AG08396 (cell line): ENCODE results near the gene MYO1D.
A peak's percentile ranks its signal among the peaks of the same experiment; 100 is the strongest.
"Not testable (repeated sequence)": the region's sequence is repeated elsewhere in the genome, so short reads cannot be mapped to it uniquely, and the experiment has no call there.

Experiments used
- DNase-seq: peaks from one replicate; pipeline ENCODE4 v3.0.0; 2012; ENCODE audit warnings: low spot score, mixed read lengths

MYO1D gene

GRCh38 chr17:32894245-32894644 is 17.3 kb upstream of the MYO1D start:
- DNase-seq: no peak

- not testable (repeated sequence) for DNase-seq
Measured at GRCh38 chr17:32887410-32887809, 10.5 kb upstream of the MYO1D start.

- not testable (repeated sequence) for DNase-seq
Measured at GRCh38 chr17:32886951-32887350, 10.0 kb upstream of the MYO1D start.

GRCh38 chr17:32882734-32883133 is 5.8 kb upstream of the MYO1D start:
- DNase-seq: no peak

GRCh38 chr17:32882029-32882428 is 5.1 kb upstream of the MYO1D start:
- DNase-seq: no peak

- DNase-seq: no peak
Measured at GRCh38 chr17:32880671-32881453, 3.9 kb upstream of the MYO1D start.

GRCh38 chr17:32879134-32879533 is 2.2 kb upstream of the MYO1D start:
- DNase-seq: no peak

GRCh38 chr17:32878211-32878610 is 1.3 kb upstream of the MYO1D start:
- peak; percentile 21 for DNase-seq

- peak; percentile 97 for DNase-seq
Measured at GRCh38 chr17:32877164-32877764, 340 bp upstream of the MYO1D start.

GRCh38 chr17:32875923-32876416 is 954 bp downstream of the MYO1D start:
- no peak for DNase-seq

GRCh38 chr17:32875230-32875917 is 1.6 kb downstream of the MYO1D start:
- no peak for DNase-seq

GRCh38 chr17:32873114-32873513 is 3.8 kb downstream of the MYO1D start:
- no peak for DNase-seq

- DNase-seq: no peak
Measured at GRCh38 chr17:32871746-32872145, 5.2 kb downstream of the MYO1D start.

GRCh38 chr17:32870969-32871368 is 6.0 kb downstream of the MYO1D start:
- DNase-seq: no peak

- DNase-seq: no peak
Measured at GRCh38 chr17:32870027-32870670, 6.8 kb downstream of the MYO1D start.

- no peak for DNase-seq
Measured at GRCh38 chr17:32869345-32870026, 7.4 kb downstream of the MYO1D start.

- DNase-seq: no peak
Measured at GRCh38 chr17:32865141-32865540, 11.8 kb downstream of the MYO1D start.

- DNase-seq: no peak
Measured at GRCh38 chr17:32863559-32863958, 13.4 kb downstream of the MYO1D start.

GRCh38 chr17:32862940-32863339 is 14.0 kb downstream of the MYO1D start:
- no peak for DNase-seq

- no peak for DNase-seq
Measured at GRCh38 chr17:32861981-32862380, 14.9 kb downstream of the MYO1D start.

GRCh38 chr17:32859857-32860525 is 16.9 kb downstream of the MYO1D start:
- DNase-seq: no peak
